ENCODE measurements around the gene MYO10.

- TF ChIP-seq CTCF (IDR thresholded peaks at IDR 0.05) = no peak
- no peak for TF ChIP-seq POLR2A (IDR thresholded peaks at IDR 0.05)
These were observed 317.8 kb downstream of the MYO10 start for GRCh38 chr5:16618138-16618897.

Measured in Peyer's patch (tissue), 4 donors.